Fibroblast of lung (primary cell): ENCODE measurements around the gene RARS1. TPM values are rescaled to one million over a fixed set of nuclear protein-coding genes. Genes with fewer than 3 reads are reported as not detected.

Source experiments
- DNase-seq, 2 donors: peaks; one replicate each; pipeline versions ENCODE4 v3.0.0 to v3.0.0-alpha.2; 2010; ENCODE audit warnings: low read depth in 2 of 2
- H2AFZ ChIP-seq: 2 replicates; pipeline ENCODE4 v1.5.1; 2012; ENCODE audit warnings: low read length, control low read depth, inconsistent platforms
- H3K27ac ChIP-seq: 2 replicates; pipeline ENCODE4 v1.5.1; 2011; ENCODE audit warnings: low read length, control low read depth; ENCODE audit not compliant: insufficient read depth
- H3K27me3 ChIP-seq: 2 replicates; pipeline ENCODE4 v1.5.1; 2011; ENCODE audit warnings: mild to moderate bottlenecking, low read length; ENCODE audit not compliant: control insufficient read depth, insufficient read depth
- H3K36me3 ChIP-seq: 2 replicates; pipeline ENCODE4 v1.5.1; 2011; ENCODE audit warnings: low read length; ENCODE audit not compliant: control insufficient read depth, insufficient read depth
- H3K4me1 ChIP-seq: 2 replicates; pipeline ENCODE4 v1.5.1; 2011; ENCODE audit warnings: low read length; ENCODE audit not compliant: control insufficient read depth, insufficient read depth; ENCODE audit errors: extremely low read depth
- H3K4me2 ChIP-seq: 2 replicates; pipeline ENCODE4 v1.5.1; 2011; ENCODE audit warnings: low read length, control low read depth; ENCODE audit not compliant: insufficient read depth; ENCODE audit errors: extremely low read depth
- H3K4me3 ChIP-seq, 4 experiments: fragments of 200-600 bp in 1 of 4; sonication (generic) in 1 of 4; replicated peaks in 1 of 4; 2 replicates each; pipeline ENCODE4 v1.5.1; 2011 to 2016; ENCODE audit warnings: low read length in 4 of 4, low read depth in 3 of 4, mild to moderate bottlenecking in 3 of 4, control low read depth in 2 of 4, inconsistent platforms in 1 of 4, mixed read lengths in 1 of 4; ENCODE audit not compliant: insufficient read depth in 1 of 4; ENCODE audit errors: control extremely low read depth in 1 of 4
- H3K79me2 ChIP-seq: 2 replicates; pipeline ENCODE4 v1.5.1; 2012; ENCODE audit warnings: mild to moderate bottlenecking, low read length, inconsistent platforms; ENCODE audit not compliant: control insufficient read depth, insufficient read depth
- H3K9ac ChIP-seq: 2 replicates; pipeline ENCODE4 v1.5.1; 2011; ENCODE audit warnings: mild to moderate bottlenecking, low read length, control low read depth; ENCODE audit not compliant: insufficient read depth
- H3K9me3 ChIP-seq: 2 replicates; pipeline ENCODE4 v1.5.1; 2012; ENCODE audit warnings: low read depth, low read length; ENCODE audit not compliant: control insufficient read depth, insufficient read depth
- H4K20me1 ChIP-seq: 2 replicates; pipeline ENCODE4 v1.5.1; 2011; ENCODE audit warnings: low read length; ENCODE audit not compliant: control insufficient read depth, insufficient read depth; ENCODE audit errors: extremely low read depth
- EZH2 ChIP-seq: IDR thresholded peaks from 2 replicates; pipeline ENCODE4 v1.5.1; 2012; ENCODE audit warnings: low read length, control low read depth, mild to moderate bottlenecking; ENCODE audit errors: missing control alignments
- polyA plus RNA-seq, 2 donors: library from polyadenylated mRNA; depleted of rRNA in 1 of 2; stranded (reverse) in 1 of 2; unstranded in 1 of 2; fragments of >200 nt; gene quantifications; 2 replicates each; pipeline ENCODE4 v1.2.1, GENCODE V29; 2011 to 2012; ENCODE audit warnings: missing spikeins in 1 of 2
- total RNA-seq: library from RNA; depleted of rRNA; stranded (reverse); fragments of >200 nt; gene quantifications from 2 replicates; pipeline ENCODE4 v1.2.1, GENCODE V29; 2014
- TF ChIP-seq, protein P1 (sequence below), 2 donors: IDR thresholded peaks in 1 of 2; conservative IDR thresholded peaks in 1 of 2; 1 replicate in 1 of 2; 2 replicates in 1 of 2; pipeline ENCODE4 v1.5.1; 2011 to 2012; ENCODE audit warnings: low read length in 2 of 2, control low read depth in 1 of 2, inconsistent platforms in 1 of 2, low read depth in 1 of 2, mild to moderate bottlenecking in 1 of 2

The RARS1 gene
- total and polyA plus RNA-seq, 2 donors (not counting 1 experiment from before 2014, with no cell fraction given) = 111 to 135 TPM

GRCh38 chr5:168464214-168464613 is 22.1 kb upstream of the RARS1 start:
- no peak overlapping the region for H3K4me2 ChIP-seq
- no peaks in the 10 kb centered on the region for H3K79me2 ChIP-seq
- no peaks in the 10 kb centered on the region for H3K27me3 ChIP-seq
- no peak for DNase-seq
- no peak overlapping the region for H3K27ac ChIP-seq
- H2AFZ ChIP-seq = no peak overlapping the region
- no peak overlapping the region for H3K4me3 ChIP-seq
- no peaks in the 10 kb centered on the region for H3K36me3 ChIP-seq
- H3K9me3 ChIP-seq = no peaks in the 10 kb centered on the region
- no peak for TF ChIP-seq EZH2
- TF ChIP-seq, protein P1, sequence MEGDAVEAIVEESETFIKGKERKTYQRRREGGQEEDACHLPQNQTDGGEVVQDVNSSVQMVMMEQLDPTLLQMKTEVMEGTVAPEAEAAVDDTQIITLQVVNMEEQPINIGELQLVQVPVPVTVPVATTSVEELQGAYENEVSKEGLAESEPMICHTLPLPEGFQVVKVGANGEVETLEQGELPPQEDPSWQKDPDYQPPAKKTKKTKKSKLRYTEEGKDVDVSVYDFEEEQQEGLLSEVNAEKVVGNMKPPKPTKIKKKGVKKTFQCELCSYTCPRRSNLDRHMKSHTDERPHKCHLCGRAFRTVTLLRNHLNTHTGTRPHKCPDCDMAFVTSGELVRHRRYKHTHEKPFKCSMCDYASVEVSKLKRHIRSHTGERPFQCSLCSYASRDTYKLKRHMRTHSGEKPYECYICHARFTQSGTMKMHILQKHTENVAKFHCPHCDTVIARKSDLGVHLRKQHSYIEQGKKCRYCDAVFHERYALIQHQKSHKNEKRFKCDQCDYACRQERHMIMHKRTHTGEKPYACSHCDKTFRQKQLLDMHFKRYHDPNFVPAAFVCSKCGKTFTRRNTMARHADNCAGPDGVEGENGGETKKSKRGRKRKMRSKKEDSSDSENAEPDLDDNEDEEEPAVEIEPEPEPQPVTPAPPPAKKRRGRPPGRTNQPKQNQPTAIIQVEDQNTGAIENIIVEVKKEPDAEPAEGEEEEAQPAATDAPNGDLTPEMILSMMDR (conservative IDR thresholded peaks at IDR 0.05 in 1 of 2, IDR thresholded peaks at IDR 0.05 in 1 of 2; ENCODE audit: low read depth in 1 of 2, low read length in 2 of 2) = no peak
- peaks cover 2% of the 10 kb centered on the region for H3K4me1 ChIP-seq
- no peaks in the 10 kb centered on the region for H4K20me1 ChIP-seq
- no peak overlapping the region for H3K9ac ChIP-seq

DNA sequence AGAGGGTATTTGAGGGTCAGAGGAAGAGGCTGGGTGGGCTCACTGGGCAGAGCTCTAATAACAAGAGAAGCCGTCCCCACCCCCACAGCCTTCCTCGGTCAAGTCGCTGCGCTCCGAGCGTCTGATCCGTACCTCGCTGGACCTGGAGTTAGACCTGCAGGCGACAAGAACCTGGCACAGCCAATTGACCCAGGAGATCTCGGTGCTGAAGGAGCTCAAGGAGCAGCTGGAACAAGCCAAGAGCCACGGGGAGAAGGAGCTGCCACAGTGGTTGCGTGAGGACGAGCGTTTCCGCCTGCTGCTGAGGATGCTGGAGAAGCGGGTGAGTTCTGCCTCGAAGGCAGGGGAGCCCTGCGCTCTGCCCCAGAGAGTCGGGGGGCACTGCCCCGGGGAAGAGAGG is 21.6 kb upstream of the RARS1 start:
- H3K79me2 ChIP-seq = no peaks in the 10 kb centered on the region
- TF ChIP-seq, protein P1 (conservative IDR thresholded peaks at IDR 0.05 in 1 of 2, IDR thresholded peaks at IDR 0.05 in 1 of 2; ENCODE audit: low read depth in 1 of 2, low read length in 2 of 2) = no peak
- no peak for TF ChIP-seq EZH2
- peaks cover 2% of the 10 kb centered on the region for H3K4me1 ChIP-seq
- H3K9me3 ChIP-seq = no peaks in the 10 kb centered on the region
- H3K4me3 ChIP-seq = no peak overlapping the region
- H3K27ac ChIP-seq = no peak overlapping the region
- no peak overlapping the region for H3K9ac ChIP-seq
- H2AFZ ChIP-seq = no peak overlapping the region
- H4K20me1 ChIP-seq = no peaks in the 10 kb centered on the region
- H3K4me2 ChIP-seq = no peak overlapping the region
- H3K27me3 ChIP-seq = no peaks in the 10 kb centered on the region
- no peak for DNase-seq
- no peaks in the 10 kb centered on the region for H3K36me3 ChIP-seq

DNA sequence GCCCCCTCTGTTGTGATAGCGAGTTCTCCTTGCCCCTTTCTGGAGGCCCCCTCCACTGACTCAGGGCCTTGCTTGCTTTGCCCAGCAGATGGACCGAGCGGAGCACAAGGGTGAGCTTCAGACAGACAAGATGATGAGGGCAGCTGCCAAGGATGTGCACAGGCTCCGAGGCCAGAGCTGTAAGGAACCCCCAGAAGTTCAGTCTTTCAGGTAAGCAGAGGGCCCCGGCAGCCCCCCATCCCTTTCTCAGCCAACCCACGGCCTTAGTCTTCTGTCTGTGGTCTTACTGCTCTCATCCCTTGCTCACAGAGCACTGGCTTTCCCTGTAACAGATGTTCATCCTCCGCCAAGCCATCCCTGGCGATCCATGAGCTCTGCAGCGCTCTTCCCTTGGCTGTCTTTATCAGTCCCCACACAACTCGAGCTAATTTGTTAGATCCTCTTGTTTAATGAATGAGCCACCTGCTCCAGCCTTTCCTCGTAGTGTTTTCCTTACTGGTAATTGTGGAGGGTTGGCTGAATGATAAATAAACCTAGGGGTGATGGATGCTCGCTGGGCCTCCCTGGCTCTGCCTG is 18.4 kb upstream of the RARS1 start:
- no peak overlapping the region for H3K27ac ChIP-seq
- H3K79me2 ChIP-seq = no peaks in the 10 kb centered on the region
- H3K9me3 ChIP-seq = no peaks in the 10 kb centered on the region
- TF ChIP-seq, protein P1 (conservative IDR thresholded peaks at IDR 0.05 in 1 of 2, IDR thresholded peaks at IDR 0.05 in 1 of 2; ENCODE audit: low read depth in 1 of 2, low read length in 2 of 2) = no peak
- no peak for TF ChIP-seq EZH2
- H3K4me1 ChIP-seq = peaks cover 4% of the 10 kb centered on the region
- H3K4me3 ChIP-seq = no peak overlapping the region
- H3K36me3 ChIP-seq = no peaks in the 10 kb centered on the region
- H2AFZ ChIP-seq = no peak overlapping the region
- H3K9ac ChIP-seq = no peak overlapping the region
- no peak for DNase-seq
- H4K20me1 ChIP-seq = no peaks in the 10 kb centered on the region
- H3K27me3 ChIP-seq = no peaks in the 10 kb centered on the region
- no peak overlapping the region for H3K4me2 ChIP-seq
